Astrocyte (in vitro differentiated cells and primary cell): Measurements from ENCODE around the gene CCDC142. TPM values are rescaled to one million over a fixed set of nuclear protein-coding genes. Genes with fewer than 3 reads are reported as not detected.
"Not testable (repeated sequence)": the region's sequence is repeated elsewhere in the genome, so short reads cannot be mapped to it uniquely, and the experiment has no call there.

Experiments
- DNase-seq: peaks from one replicate; pipeline ENCODE4 v3.0.0-alpha.2; 2010; ENCODE audit warnings: low read depth
- FAIRE-seq: peaks from 2 replicates; lab custom pipeline; 2011; peaks lifted over from hg19 to GRCh38; lab: Jason Lieb, UNC
- H2AFZ ChIP-seq: 2 replicates; pipeline ENCODE4 v1.6.0; 2012; ENCODE audit warnings: low read depth, low read length, inconsistent platforms
- H3K27ac ChIP-seq: 2 replicates; pipeline ENCODE4 v1.5.1; 2011; ENCODE audit warnings: low read depth, low read length, inconsistent platforms
- H3K27me3 ChIP-seq: 2 replicates; pipeline ENCODE4 v1.6.0; 2011; ENCODE audit warnings: low read length, inconsistent platforms; ENCODE audit not compliant: insufficient read depth
- H3K36me3 ChIP-seq: 2 replicates; pipeline ENCODE4 v1.5.1; 2011; ENCODE audit warnings: low read length, inconsistent platforms; ENCODE audit not compliant: insufficient read depth
- H3K4me1 ChIP-seq: 2 replicates; pipeline ENCODE4 v1.5.1; 2011; ENCODE audit warnings: low read length, inconsistent platforms; ENCODE audit not compliant: insufficient read depth
- H3K4me2 ChIP-seq: 2 replicates; pipeline ENCODE4 v1.6.0; 2012; ENCODE audit warnings: low read length, inconsistent platforms
- H3K4me3 ChIP-seq: 2 replicates; pipeline ENCODE4 v1.5.1; 2011; ENCODE audit warnings: low read depth, mild to moderate bottlenecking, low read length, inconsistent platforms; ENCODE audit not compliant: insufficient read depth
- H3K79me2 ChIP-seq: 2 replicates; pipeline ENCODE4 v1.6.0; 2012; ENCODE audit warnings: mild to moderate bottlenecking, low read length, inconsistent platforms; ENCODE audit not compliant: insufficient read depth
- H3K9ac ChIP-seq: 2 replicates; pipeline ENCODE4 v1.6.0; 2012; ENCODE audit warnings: mild to moderate bottlenecking, low read length, inconsistent platforms
- H3K9me3 ChIP-seq: 2 replicates; pipeline ENCODE4 v1.5.1; 2012; ENCODE audit warnings: low read depth, mild to moderate bottlenecking, low read length, inconsistent platforms; ENCODE audit not compliant: insufficient read depth
- H4K20me1 ChIP-seq: 2 replicates; pipeline ENCODE4 v1.6.0; 2012; ENCODE audit warnings: low read length, inconsistent platforms; ENCODE audit not compliant: insufficient read depth
- H3K27ac Mint-ChIP-seq: one replicate; pipeline ENCODE4 v1.8.0; 2021; ENCODE audit warnings: mild to moderate bottlenecking, mixed read lengths; ENCODE audit not compliant: unreplicated experiment
- H3K27me3 Mint-ChIP-seq: one replicate; pipeline ENCODE4 v1.8.0; 2021; ENCODE audit warnings: low read depth, mixed read lengths; ENCODE audit not compliant: unreplicated experiment
- H3K36me3 Mint-ChIP-seq: one replicate; pipeline ENCODE4 v1.8.0; 2021; ENCODE audit warnings: low read depth, mixed read lengths; ENCODE audit not compliant: unreplicated experiment
- H3K4me1 Mint-ChIP-seq: one replicate; pipeline ENCODE4 v1.8.0; 2021; ENCODE audit warnings: low read depth, mixed read lengths; ENCODE audit not compliant: unreplicated experiment
- H3K4me3 Mint-ChIP-seq: one replicate; pipeline ENCODE4 v1.8.0; 2021; ENCODE audit warnings: mild to moderate bottlenecking, moderate library complexity, mixed read lengths; ENCODE audit not compliant: unreplicated experiment
- H3K9me3 Mint-ChIP-seq: one replicate; pipeline ENCODE4 v1.8.0; 2021; ENCODE audit warnings: mild to moderate bottlenecking, mixed read lengths; ENCODE audit not compliant: unreplicated experiment
- EZH2 ChIP-seq: IDR thresholded peaks from 2 replicates; pipeline ENCODE4 v1.6.1; 2012; ENCODE audit warnings: mild to moderate bottlenecking, low read length, inconsistent platforms; ENCODE audit not compliant: insufficient read depth
- total RNA-seq: library from RNA; stranded (reverse); gene quantifications from 2 replicates; pipeline ENCODE4 v1.2.1, GENCODE V29; 2021
- TF ChIP-seq, protein P1 (sequence below): IDR thresholded peaks from 2 replicates; pipeline ENCODE4 v1.5.1; 2011; ENCODE audit warnings: low read depth, mild to moderate bottlenecking, inconsistent platforms, low read length, moderate library complexity; ENCODE audit not compliant: insufficient read depth

Gene CCDC142
- total RNA-seq, 1 donor from 2014 or later = 11.2 TPM

GRCh38 chr2:74447230-74447999 lies 35.4 kb downstream of the CCDC142 start:
- no peaks in the 10 kb centered on the region for H4K20me1 ChIP-seq
- H3K4me1 ChIP-seq = peaks cover 14% of the 10 kb centered on the region
- no peak overlapping the region for H3K4me2 ChIP-seq
- H3K4me3 ChIP-seq = no peak overlapping the region
- H3K36me3 ChIP-seq = no peaks in the 10 kb centered on the region
- DNase-seq (no peak), FAIRE-seq (no peak)
- peaks cover 12% of the 10 kb centered on the region for H3K4me1 Mint-ChIP-seq
- H3K4me3 Mint-ChIP-seq = no peak overlapping the region
- no peaks in the 10 kb centered on the region for H3K27me3 Mint-ChIP-seq
- H3K79me2 ChIP-seq = no peaks in the 10 kb centered on the region
- peaks cover 3% of the 10 kb centered on the region for H3K27me3 ChIP-seq
- no peaks in the 10 kb centered on the region for H3K9me3 Mint-ChIP-seq
- no peak overlapping the region for H3K9ac ChIP-seq
- no peak overlapping the region for H3K27ac Mint-ChIP-seq
- no peaks in the 10 kb centered on the region for H3K36me3 Mint-ChIP-seq
- no peak overlapping the region for H2AFZ ChIP-seq
- no peak overlapping the region for H3K27ac ChIP-seq
- no peak for TF ChIP-seq EZH2
- TF ChIP-seq, protein P1, sequence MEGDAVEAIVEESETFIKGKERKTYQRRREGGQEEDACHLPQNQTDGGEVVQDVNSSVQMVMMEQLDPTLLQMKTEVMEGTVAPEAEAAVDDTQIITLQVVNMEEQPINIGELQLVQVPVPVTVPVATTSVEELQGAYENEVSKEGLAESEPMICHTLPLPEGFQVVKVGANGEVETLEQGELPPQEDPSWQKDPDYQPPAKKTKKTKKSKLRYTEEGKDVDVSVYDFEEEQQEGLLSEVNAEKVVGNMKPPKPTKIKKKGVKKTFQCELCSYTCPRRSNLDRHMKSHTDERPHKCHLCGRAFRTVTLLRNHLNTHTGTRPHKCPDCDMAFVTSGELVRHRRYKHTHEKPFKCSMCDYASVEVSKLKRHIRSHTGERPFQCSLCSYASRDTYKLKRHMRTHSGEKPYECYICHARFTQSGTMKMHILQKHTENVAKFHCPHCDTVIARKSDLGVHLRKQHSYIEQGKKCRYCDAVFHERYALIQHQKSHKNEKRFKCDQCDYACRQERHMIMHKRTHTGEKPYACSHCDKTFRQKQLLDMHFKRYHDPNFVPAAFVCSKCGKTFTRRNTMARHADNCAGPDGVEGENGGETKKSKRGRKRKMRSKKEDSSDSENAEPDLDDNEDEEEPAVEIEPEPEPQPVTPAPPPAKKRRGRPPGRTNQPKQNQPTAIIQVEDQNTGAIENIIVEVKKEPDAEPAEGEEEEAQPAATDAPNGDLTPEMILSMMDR = no peak
- H3K9me3 ChIP-seq = no peaks in the 10 kb centered on the region

GRCh38 chr2:74444498-74445318 lies 38.1 kb downstream of the CCDC142 start:
- Histone ChIP-seq H3K36me3 (no peaks in the 10 kb centered on the region), H3K4me2 (peak overlapping the region; percentile 74), H3K27ac (no peak overlapping the region), H3K9me3 (no peaks in the 10 kb centered on the region), H3K9ac (no peak overlapping the region), H3K79me2 (peaks cover 3% of the 10 kb centered on the region), H3K4me1 (peaks cover 28% of the 10 kb centered on the region), H2AFZ (no peak overlapping the region), H3K4me3 (no peak overlapping the region), H4K20me1 (no peaks in the 10 kb centered on the region), H3K27me3 (peaks cover 14% of the 10 kb centered on the region)
- no peaks in the 10 kb centered on the region for H3K36me3 Mint-ChIP-seq
- TF ChIP-seq EZH2 = no peak
- TF ChIP-seq, protein P1 = no peak
- no peaks in the 10 kb centered on the region for H3K9me3 Mint-ChIP-seq
- DNase-seq (no peak), FAIRE-seq (no peak)
- peak overlapping the region; percentile 1 for H3K27ac Mint-ChIP-seq
- H3K27me3 Mint-ChIP-seq = peaks cover 1% of the 10 kb centered on the region
- peaks cover 10% of the 10 kb centered on the region for H3K4me1 Mint-ChIP-seq
- peak overlapping the region; percentile 27 for H3K4me3 Mint-ChIP-seq

DNA sequence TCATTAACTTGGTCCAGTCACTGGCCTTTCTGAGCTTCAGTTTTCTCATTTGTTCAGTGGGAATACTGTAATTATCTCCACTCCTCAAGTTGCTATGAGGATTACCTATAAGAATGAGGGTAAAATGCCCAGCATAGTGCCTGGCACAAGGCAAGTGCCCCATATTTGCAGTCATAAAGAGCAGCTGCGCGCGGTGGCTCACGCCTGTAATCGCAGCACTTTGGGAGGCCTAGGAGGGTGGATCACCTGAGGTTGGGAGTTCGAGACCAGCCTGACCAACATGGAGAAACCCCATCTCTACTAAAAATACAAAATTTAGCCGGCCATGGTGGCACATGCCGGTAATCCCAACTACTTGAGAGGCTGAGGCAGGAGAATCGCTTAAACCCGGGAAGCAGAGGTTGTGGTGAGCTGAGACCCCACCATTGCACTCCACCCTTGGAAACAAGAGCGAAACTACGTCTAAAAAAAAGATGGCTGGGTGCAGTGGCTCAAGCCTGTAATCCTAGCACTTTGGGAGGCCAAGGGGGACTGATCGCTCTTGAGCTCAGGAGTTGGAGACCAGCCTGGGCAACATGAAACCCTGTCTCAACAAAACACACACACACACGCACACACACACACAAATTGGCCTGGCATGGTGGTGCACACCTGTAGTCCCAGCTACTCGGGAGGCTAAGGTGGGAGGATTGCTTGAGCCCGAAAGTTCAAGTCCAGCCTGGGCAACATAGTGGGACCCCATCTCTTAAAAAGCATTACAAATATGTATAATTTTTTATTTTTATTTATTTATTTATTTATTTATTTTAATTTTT lies 40.1 kb downstream of the CCDC142 start:
- H3K9me3 Mint-ChIP-seq, H3K9me3 ChIP-seq, H3K4me3 ChIP-seq, DNase-seq, H3K27me3 Mint-ChIP-seq, H3K36me3 Mint-ChIP-seq, H3K27ac ChIP-seq, H3K9ac ChIP-seq, H3K36me3 ChIP-seq, FAIRE-seq: not testable (repeated sequence)
- H3K27ac Mint-ChIP-seq = peak overlapping the region; percentile 83
- Histone ChIP-seq H3K27me3 (peaks cover 14% of the 10 kb centered on the region), H3K79me2 (peaks cover 22% of the 10 kb centered on the region), H2AFZ (peak overlapping the region; percentile 80), H3K4me1 (peaks cover 39% of the 10 kb centered on the region), H4K20me1 (peaks cover 18% of the 10 kb centered on the region), H3K4me2 (peak overlapping the region; percentile 96)
- H3K4me1 Mint-ChIP-seq = peaks cover 25% of the 10 kb centered on the region
- H3K4me3 Mint-ChIP-seq = peak overlapping the region; percentile 82
